HEK293 (cell line): ENCODE data around the gene SLC6A3.

Source experiments
- CTCF ChIA-PET: fragments of 350-600 bp; formaldehyde crosslinking; extraction: SDS; loops from one replicate; lab custom pipeline; 2021; ENCODE audit warnings: antibody characterized with exemption; lab: Yijun Ruan, JAX
- POLR2A ChIA-PET: fragments of 300-600 bp; formaldehyde crosslinking; extraction: SDS; loops from one replicate; lab custom pipeline; 2020; ENCODE audit warnings: antibody characterized with exemption, inconsistent platforms; lab: Yijun Ruan, JAX
- H3K27ac ChIP-seq: fragments of 200-500 bp; sonication (Bioruptor generic); 2 replicates; pipeline ENCODE4 v1.5.1; 2014; ENCODE audit warnings: low read depth, low read length, control low read depth, inconsistent platforms; ENCODE audit errors: extremely low read depth
- H3K36me3 ChIP-seq, 2 experiments: fragments of 200-500 bp in 1 of 2; sonication (Bioruptor generic) in 1 of 2; 1 replicate in 1 of 2; 2 replicates in 1 of 2; pipeline ENCODE4 v1.5.1; 2014 to 2017; ENCODE audit warnings: inconsistent platforms in 2 of 2, low read length in 2 of 2; ENCODE audit not compliant: control insufficient read depth in 2 of 2, insufficient read depth in 1 of 2
- H3K4me1 ChIP-seq: fragments of 200-500 bp; sonication (Bioruptor generic); 2 replicates; pipeline ENCODE4 v1.5.1; 2014; ENCODE audit warnings: mild to moderate bottlenecking, low read length, inconsistent platforms; ENCODE audit not compliant: control insufficient read depth, insufficient read depth
- H3K4me3 ChIP-seq: 2 replicates; pipeline ENCODE4 v1.5.1; 2011; ENCODE audit warnings: low read depth, mild to moderate bottlenecking, control low read depth, low read length, moderate library complexity
- H3K9me3 ChIP-seq: fragments of 200-500 bp; sonication (Bioruptor generic); 2 replicates; pipeline ENCODE4 v1.5.1; 2014; ENCODE audit warnings: low read depth, low read length, inconsistent platforms; ENCODE audit not compliant: control insufficient read depth, insufficient read depth
- TSHZ1 ChIP-seq: fragments of 450-650 bp; formaldehyde crosslinking; IDR thresholded peaks from 2 replicates; pipeline ENCODE4 v1.5.1; 2016; ENCODE audit warnings: missing biosample characterization, missing genetic modification characterization, borderline replicate concordance
- ZBTB21 ChIP-seq: fragments of 450-650 bp; formaldehyde crosslinking; IDR thresholded peaks from 2 replicates; pipeline ENCODE4 v1.5.1; 2017; ENCODE audit warnings: missing biosample characterization, missing genetic modification characterization
- ZBTB49 ChIP-seq: fragments of 450-650 bp; formaldehyde crosslinking; IDR thresholded peaks from 2 replicates; pipeline ENCODE4 v1.5.1; 2016; ENCODE audit warnings: missing biosample characterization, missing genetic modification characterization, low read depth
- ZBTB7A ChIP-seq: fragments of 450-650 bp; formaldehyde crosslinking; IDR thresholded peaks from 2 replicates; pipeline ENCODE4 v1.5.1; 2016; ENCODE audit warnings: low read depth, missing biosample characterization, missing genetic modification characterization
- ZNF112 ChIP-seq: fragments of 450-650 bp; formaldehyde crosslinking; IDR thresholded peaks from 2 replicates; pipeline ENCODE4 v1.5.0; 2017; ENCODE audit warnings: missing biosample characterization, missing genetic modification characterization
- ZNF132 ChIP-seq: fragments of 450-650 bp; formaldehyde crosslinking; IDR thresholded peaks from 2 replicates; pipeline ENCODE4 v1.5.1; 2017; ENCODE audit warnings: missing biosample characterization, missing genetic modification characterization, borderline replicate concordance
- ZNF169 ChIP-seq: fragments of 450-650 bp; formaldehyde crosslinking; IDR thresholded peaks from 2 replicates; pipeline ENCODE4 v1.5.1; 2016; ENCODE audit warnings: missing biosample characterization, missing genetic modification characterization
- ZNF214 ChIP-seq: fragments of 450-650 bp; formaldehyde crosslinking; IDR thresholded peaks from 2 replicates; pipeline ENCODE4 v1.5.1; 2017; ENCODE audit warnings: missing biosample characterization, mild to moderate bottlenecking, missing genetic modification characterization, borderline replicate concordance
- ZNF223 ChIP-seq: fragments of 450-650 bp; formaldehyde crosslinking; IDR thresholded peaks from 2 replicates; pipeline ENCODE4 v1.5.1; 2016; ENCODE audit warnings: missing biosample characterization, missing genetic modification characterization
- ZNF311 ChIP-seq: fragments of 450-650 bp; formaldehyde crosslinking; IDR thresholded peaks from 2 replicates; pipeline ENCODE4 v1.5.1; 2017; ENCODE audit warnings: missing biosample characterization, missing genetic modification characterization, borderline replicate concordance
- ZNF354C ChIP-seq: fragments of 450-650 bp; formaldehyde crosslinking; IDR thresholded peaks from 2 replicates; pipeline ENCODE4 v1.5.1; 2016; ENCODE audit warnings: missing biosample characterization, missing genetic modification characterization, low read depth, borderline replicate concordance
- ZNF488 ChIP-seq: fragments of 450-650 bp; formaldehyde crosslinking; IDR thresholded peaks from 2 replicates; pipeline ENCODE4 v1.5.1; 2016; ENCODE audit warnings: missing biosample characterization, missing genetic modification characterization
- ZNF558 ChIP-seq: fragments of 450-650 bp; formaldehyde crosslinking; IDR thresholded peaks from 2 replicates; pipeline ENCODE4 v1.5.1; 2016; ENCODE audit warnings: missing biosample characterization, missing genetic modification characterization
- ZNF561 ChIP-seq: fragments of 450-650 bp; IDR thresholded peaks from 2 replicates; pipeline ENCODE4 v1.5.1; 2018; ENCODE audit warnings: missing biosample characterization, missing genetic modification characterization, borderline replicate concordance
- ZNF623 ChIP-seq: fragments of 450-650 bp; formaldehyde crosslinking; IDR thresholded peaks from 2 replicates; pipeline ENCODE4 v1.5.1; 2016; ENCODE audit warnings: missing biosample characterization, missing genetic modification characterization
- ZNF664 ChIP-seq: fragments of 450-650 bp; formaldehyde crosslinking; IDR thresholded peaks from 2 replicates; pipeline ENCODE4 v1.5.1; 2016; ENCODE audit warnings: missing biosample characterization, missing genetic modification characterization
- ZNF76 ChIP-seq: fragments of 450-650 bp; formaldehyde crosslinking; IDR thresholded peaks from 2 replicates; pipeline ENCODE4; 2016; ENCODE audit warnings: low read depth, missing biosample characterization, missing genetic modification characterization, borderline replicate concordance
- ZNF777 ChIP-seq: fragments of 450-650 bp; formaldehyde crosslinking; IDR thresholded peaks from 2 replicates; pipeline ENCODE4 v1.5.1; 2017; ENCODE audit warnings: missing biosample characterization, missing genetic modification characterization, borderline replicate concordance
- ZSCAN23 ChIP-seq: fragments of 450-650 bp; formaldehyde crosslinking; IDR thresholded peaks from 2 replicates; pipeline ENCODE4 v1.5.1; 2016; ENCODE audit warnings: missing biosample characterization, missing genetic modification characterization

Gene SLC6A3

GRCh38 chr5:1391691-1392090 lies 53.5 kb downstream of the SLC6A3 start:
- Histone ChIP-seq H3K4me1 (no peaks in the 10 kb centered on the region), H3K27ac (no peak overlapping the region), H3K9me3 (no peaks in the 10 kb centered on the region), H3K4me3 (no peak overlapping the region), H3K36me3 (no peaks in the 10 kb centered on the region)
- POLR2A ChIA-PET: no interaction called here
- CTCF ChIA-PET: interaction anchor here (1.2 kb wide), 1 partner anchor 12 kb away, joined by 3 read pairs; no protein-coding TSS in a partner anchor
- no peak for TF ChIP-seq ZNF664 (tag by site-specific recombination)
- TF ChIP-seq ZNF354C (tag by site-specific recombination): no peak
- no peak for TF ChIP-seq ZBTB49 (tag by site-specific recombination)
- no peak for TF ChIP-seq ZNF223 (tag by site-specific recombination)
- TF ChIP-seq ZBTB7A (tag by site-specific recombination): no peak
- no peak for TF ChIP-seq ZNF558 (tag by site-specific recombination)
- no peak for TF ChIP-seq ZNF623 (tag by site-specific recombination)
- no peak for TF ChIP-seq ZNF76 (tag by site-specific recombination)
- TF ChIP-seq ZNF561 (tag by site-specific recombination): no peak
- no peak for TF ChIP-seq ZNF169
- TF ChIP-seq TSHZ1 (tag by site-specific recombination): no peak
- TF ChIP-seq ZBTB21 (tag by site-specific recombination): no peak

GRCh38 chr5:1390861-1391600 lies 54.2 kb downstream of the SLC6A3 start:
- ChIA-PET CTCF (interaction anchor here (1.2 kb wide), 1 partner anchor 11 kb away, joined by 3 read pairs; no protein-coding TSS in a partner anchor), POLR2A (no interaction called here)
- Histone ChIP-seq H3K4me1 (no peaks in the 10 kb centered on the region), H3K4me3 (no peak overlapping the region), H3K9me3 (no peaks in the 10 kb centered on the region), H3K27ac (no peak overlapping the region), H3K36me3 (no peaks in the 10 kb centered on the region)
- TF ChIP-seq ZNF214: no peak
- TF ChIP-seq ZNF488 (tag by site-specific recombination): no peak
- TF ChIP-seq ZNF132 (tag by site-specific recombination): no peak
- TF ChIP-seq ZNF777 (tag by site-specific recombination): no peak
- no peak for TF ChIP-seq ZNF311 (tag by site-specific recombination)
- no peak for TF ChIP-seq ZSCAN23
- TF ChIP-seq ZNF112 (tag by site-specific recombination): no peak
